ENCODE measurements around the gene GLMP. TPM values are rescaled to one million over a fixed set of nuclear protein-coding genes. Genes with fewer than 3 reads are reported as not detected.

GLMP gene
- total RNA-seq, 1 experiment from 2014 or later: 450 TPM

Other genes with a start within 250 kb of the GLMP start
- gene UBQLN4, start 241.9 kb downstream of the GLMP start, total RNA-seq (2014; rRNA removed; shearing (Covaris generic)): 22.7 and 23.3 TPM in 2 replicates
- 56.1 and 61.7 TPM in 2 replicates for gene LAMTOR2, start 240.9 kb downstream of the GLMP start, total RNA-seq (2014; rRNA removed; shearing (Covaris generic))
- not detected in 2 replicates for gene RAB25, start 234.5 kb downstream of the GLMP start, total RNA-seq (2014; rRNA removed; shearing (Covaris generic))
- gene MEX3A, start 213.2 kb downstream of the GLMP start, total RNA-seq (2014; rRNA removed; shearing (Covaris generic)): 3.0 and 3.4 TPM in 2 replicates
- gene LMNA, start 181.0 kb downstream of the GLMP start, total RNA-seq (2014; rRNA removed; shearing (Covaris generic)): 515 and 576 TPM in 2 replicates
- gene SEMA4A, start 142.1 kb downstream of the GLMP start, total RNA-seq (2014; rRNA removed; shearing (Covaris generic)): 0.11 and 1.3 TPM in 2 replicates
- 26.0 and 26.6 TPM in 2 replicates for gene SLC25A44, start 101.6 kb downstream of the GLMP start, total RNA-seq (2014; rRNA removed; shearing (Covaris generic))
- gene PMF1, start 82.7 kb downstream of the GLMP start, total RNA-seq (2014; rRNA removed; shearing (Covaris generic)): 60.3 and 64.4 TPM in 2 replicates
- gene BGLAP, start 53.5 kb downstream of the GLMP start, total RNA-seq (2014; rRNA removed; shearing (Covaris generic)): 0.48 TPM in 1 of 2 replicates, not detected in the other
- gene PAQR6, start 47.6 kb downstream of the GLMP start, total RNA-seq (2014; rRNA removed; shearing (Covaris generic)): 0.13 and 0.32 TPM in 2 replicates
- gene SMG5, start 12.9 kb downstream of the GLMP start, total RNA-seq (2014; rRNA removed; shearing (Covaris generic)): 77.5 and 80.5 TPM in 2 replicates
- gene TMEM79, start 11.4 kb downstream of the GLMP start, total RNA-seq (2014; rRNA removed; shearing (Covaris generic)): 0.96 and 1.0 TPM in 2 replicates
- 0.27 TPM in 1 of 2 replicates, not detected in the other for gene VHLL, start 3.6 kb upstream of the GLMP start, total RNA-seq (2014; rRNA removed; shearing (Covaris generic))
- gene CCT3, start 42.6 kb upstream of the GLMP start, total RNA-seq (2014; rRNA removed; shearing (Covaris generic)): 507 and 520 TPM in 2 replicates
- gene TSACC, start 42.8 kb upstream of the GLMP start, total RNA-seq (2014; rRNA removed; shearing (Covaris generic)): 1.3 and 3.0 TPM in 2 replicates
- gene RHBG, start 73.5 kb upstream of the GLMP start, total RNA-seq (2014; rRNA removed; shearing (Covaris generic)): not detected in 2 replicates
- gene MEF2D, start 205.1 kb upstream of the GLMP start, total RNA-seq (2014; rRNA removed; shearing (Covaris generic)): 19.6 and 19.9 TPM in 2 replicates

Measured in SK-MEL-5 (cell line).